Skeletal muscle cell (primary cell): ENCODE results near the gene ECHDC3.

Source experiments
- DNase-seq: peaks from one replicate; pipeline ENCODE4 v3.0.0-alpha.2; 2010; ENCODE audit warnings: low read depth
- H3K4me3 ChIP-seq: 2 replicates; pipeline ENCODE4 v1.5.1; 2011; ENCODE audit warnings: low read depth, mild to moderate bottlenecking, control low read depth, low read length, moderate library complexity

ECHDC3 gene

GRCh38 chr10:11798845-11799735 lies 56.9 kb downstream of the ECHDC3 start:
- DNase-seq = no peak
- H3K4me3 ChIP-seq = no peak overlapping the region

GRCh38 chr10:11799736-11800080 lies 57.5 kb downstream of the ECHDC3 start:
- no peak for DNase-seq
- H3K4me3 ChIP-seq = no peak overlapping the region

- DNase-seq = no peak
- H3K4me3 ChIP-seq = no peak overlapping the region
Measured at GRCh38 chr10:11804336-11804735, 62.2 kb downstream of the ECHDC3 start.

GRCh38 chr10:11805792-11806191 lies 63.6 kb downstream of the ECHDC3 start:
- no peak overlapping the region for H3K4me3 ChIP-seq
- no peak for DNase-seq

GRCh38 chr10:11806706-11807105 lies 64.5 kb downstream of the ECHDC3 start:
- no peak for DNase-seq
- no peak overlapping the region for H3K4me3 ChIP-seq

- H3K4me3 ChIP-seq = no peak overlapping the region
- no peak for DNase-seq
Measured at GRCh38 chr10:11808808-11809207, 66.6 kb downstream of the ECHDC3 start.

GRCh38 chr10:11810313-11810766 lies 68.2 kb downstream of the ECHDC3 start:
- no peak overlapping the region for H3K4me3 ChIP-seq
- no peak for DNase-seq

GRCh38 chr10:11810973-11811372 lies 68.8 kb downstream of the ECHDC3 start:
- no peak overlapping the region for H3K4me3 ChIP-seq
- DNase-seq = no peak

- H3K4me3 ChIP-seq = no peak overlapping the region
- DNase-seq = no peak
Measured at GRCh38 chr10:11813177-11813576, 71.0 kb downstream of the ECHDC3 start.
